ENCODE results near the gene SLC6A18. TPM values are rescaled to one million over a fixed set of nuclear protein-coding genes. Genes with fewer than 3 reads are reported as not detected.

The SLC6A18 gene
- total and polyA plus RNA-seq, 2 donors (not counting 1 experiment from before 2014, with no cell fraction given): not detected

DNA sequence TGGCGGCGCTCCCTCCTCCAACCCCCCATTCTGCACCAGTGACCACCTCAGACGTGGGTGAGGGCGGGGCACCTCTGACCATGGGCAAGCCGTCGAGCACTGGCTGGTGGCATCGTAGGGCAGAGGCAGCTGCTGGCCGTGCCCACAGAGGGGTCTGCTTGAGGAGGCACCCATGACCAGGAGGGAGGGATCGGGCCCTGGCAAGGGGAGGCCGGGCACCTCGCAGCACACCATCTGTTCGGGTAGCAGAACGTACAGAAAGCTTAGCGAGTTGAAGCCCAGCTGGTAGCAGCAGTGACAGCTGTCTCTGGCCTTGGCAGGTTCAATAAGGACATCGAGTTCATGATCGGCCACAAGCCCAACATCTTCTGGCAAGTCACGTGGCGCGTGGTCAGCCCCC lies 4.3 kb upstream of the SLC6A18 start:
- no peaks in the 10 kb centered on the region for H3K27me3 ChIP-seq (ENCODE audit: control insufficient read depth, insufficient read depth, low read length)
- peaks cover 7% of the 10 kb centered on the region for H3K9me3 ChIP-seq (ENCODE audit: control insufficient read depth, insufficient read depth, low read depth, low read length)
- H4K20me1 ChIP-seq (ENCODE audit: control insufficient read depth, extremely low read depth, insufficient read depth, low read length): no peaks in the 10 kb centered on the region
- H3K36me3 ChIP-seq (ENCODE audit: control insufficient read depth, insufficient read depth, low read length): no peaks in the 10 kb centered on the region
- no peak overlapping the region for H2AFZ ChIP-seq (ENCODE audit: low read length)
- no peaks in the 10 kb centered on the region for H3K79me2 ChIP-seq (ENCODE audit: control insufficient read depth, insufficient read depth, low read length)
- no peak overlapping the region for H3K27ac ChIP-seq (ENCODE audit: insufficient read depth, low read length)
- no peak for DNase-seq (ENCODE audit: low read depth in 2 of 2)
- H3K4me2 ChIP-seq (ENCODE audit: extremely low read depth, insufficient read depth, low read length): no peak overlapping the region
- TF ChIP-seq EZH2 (IDR thresholded peaks at IDR 0.05; ENCODE audit: low read length, missing control alignments): no peak
- TF ChIP-seq, protein P1, sequence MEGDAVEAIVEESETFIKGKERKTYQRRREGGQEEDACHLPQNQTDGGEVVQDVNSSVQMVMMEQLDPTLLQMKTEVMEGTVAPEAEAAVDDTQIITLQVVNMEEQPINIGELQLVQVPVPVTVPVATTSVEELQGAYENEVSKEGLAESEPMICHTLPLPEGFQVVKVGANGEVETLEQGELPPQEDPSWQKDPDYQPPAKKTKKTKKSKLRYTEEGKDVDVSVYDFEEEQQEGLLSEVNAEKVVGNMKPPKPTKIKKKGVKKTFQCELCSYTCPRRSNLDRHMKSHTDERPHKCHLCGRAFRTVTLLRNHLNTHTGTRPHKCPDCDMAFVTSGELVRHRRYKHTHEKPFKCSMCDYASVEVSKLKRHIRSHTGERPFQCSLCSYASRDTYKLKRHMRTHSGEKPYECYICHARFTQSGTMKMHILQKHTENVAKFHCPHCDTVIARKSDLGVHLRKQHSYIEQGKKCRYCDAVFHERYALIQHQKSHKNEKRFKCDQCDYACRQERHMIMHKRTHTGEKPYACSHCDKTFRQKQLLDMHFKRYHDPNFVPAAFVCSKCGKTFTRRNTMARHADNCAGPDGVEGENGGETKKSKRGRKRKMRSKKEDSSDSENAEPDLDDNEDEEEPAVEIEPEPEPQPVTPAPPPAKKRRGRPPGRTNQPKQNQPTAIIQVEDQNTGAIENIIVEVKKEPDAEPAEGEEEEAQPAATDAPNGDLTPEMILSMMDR (conservative IDR thresholded peaks at IDR 0.05 in 1 of 2, IDR thresholded peaks at IDR 0.05 in 1 of 2; ENCODE audit: low read depth in 1 of 2, low read length in 2 of 2): no peak
- H3K4me3 ChIP-seq (replicated peaks in 1 of 4; ENCODE audit: control extremely low read depth in 1 of 4, insufficient read depth in 1 of 4, low read depth in 3 of 4, low read length in 4 of 4): no peak overlapping the region
- no peaks in the 10 kb centered on the region for H3K4me1 ChIP-seq (ENCODE audit: control insufficient read depth, extremely low read depth, insufficient read depth, low read length)
- no peak overlapping the region for H3K9ac ChIP-seq (ENCODE audit: insufficient read depth, low read length)

GRCh38 chr5:1221721-1222120 lies 3.5 kb upstream of the SLC6A18 start:
- Histone ChIP-seq H3K27ac (ENCODE audit: insufficient read depth, low read length) (no peak overlapping the region), H3K4me3 (replicated peaks in 1 of 4; ENCODE audit: control extremely low read depth in 1 of 4, insufficient read depth in 1 of 4, low read depth in 3 of 4, low read length in 4 of 4) (no peak overlapping the region), H2AFZ (ENCODE audit: low read length) (no peak overlapping the region), H3K27me3 (ENCODE audit: control insufficient read depth, insufficient read depth, low read length) (no peaks in the 10 kb centered on the region), H3K79me2 (ENCODE audit: control insufficient read depth, insufficient read depth, low read length) (no peaks in the 10 kb centered on the region), H4K20me1 (ENCODE audit: control insufficient read depth, extremely low read depth, insufficient read depth, low read length) (no peaks in the 10 kb centered on the region), H3K9ac (ENCODE audit: insufficient read depth, low read length) (no peak overlapping the region), H3K9me3 (ENCODE audit: control insufficient read depth, insufficient read depth, low read depth, low read length) (peaks cover 7% of the 10 kb centered on the region), H3K4me2 (ENCODE audit: extremely low read depth, insufficient read depth, low read length) (no peak overlapping the region), H3K4me1 (ENCODE audit: control insufficient read depth, extremely low read depth, insufficient read depth, low read length) (no peaks in the 10 kb centered on the region), H3K36me3 (ENCODE audit: control insufficient read depth, insufficient read depth, low read length) (no peaks in the 10 kb centered on the region)
- TF ChIP-seq EZH2 (IDR thresholded peaks at IDR 0.05; ENCODE audit: low read length, missing control alignments): no peak
- TF ChIP-seq, protein P1 (conservative IDR thresholded peaks at IDR 0.05 in 1 of 2, IDR thresholded peaks at IDR 0.05 in 1 of 2; ENCODE audit: low read depth in 1 of 2, low read length in 2 of 2): no peak
- no peak for DNase-seq (ENCODE audit: low read depth in 2 of 2)

DNA sequence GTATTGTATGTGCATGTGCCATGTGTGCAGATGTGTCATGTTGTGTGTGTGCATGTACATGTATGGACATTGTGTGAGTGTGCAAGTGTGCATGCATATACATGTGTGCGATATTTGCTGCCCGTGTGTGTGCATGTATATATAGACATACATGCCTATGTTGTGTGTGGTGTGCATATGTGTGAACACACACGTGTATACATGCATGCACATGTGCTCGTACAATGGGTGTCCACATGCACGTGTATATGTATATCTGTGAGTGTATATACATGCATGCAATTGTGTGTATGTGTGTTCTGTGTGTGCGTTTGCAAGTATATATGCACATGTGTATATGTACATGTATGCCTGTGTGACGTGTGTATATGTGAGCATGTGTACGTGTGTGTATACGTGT lies 3.0 kb upstream of the SLC6A18 start:
- H4K20me1 ChIP-seq (ENCODE audit: control insufficient read depth, extremely low read depth, insufficient read depth, low read length): no peaks in the 10 kb centered on the region
- H3K4me3 ChIP-seq (replicated peaks in 1 of 4; ENCODE audit: control extremely low read depth in 1 of 4, insufficient read depth in 1 of 4, low read depth in 3 of 4, low read length in 4 of 4): no peak overlapping the region
- no peak overlapping the region for H3K9ac ChIP-seq (ENCODE audit: insufficient read depth, low read length)
- H3K9me3 ChIP-seq (ENCODE audit: control insufficient read depth, insufficient read depth, low read depth, low read length): peaks cover 7% of the 10 kb centered on the region
- no peaks in the 10 kb centered on the region for H3K27me3 ChIP-seq (ENCODE audit: control insufficient read depth, insufficient read depth, low read length)
- no peaks in the 10 kb centered on the region for H3K36me3 ChIP-seq (ENCODE audit: control insufficient read depth, insufficient read depth, low read length)
- H3K4me2 ChIP-seq (ENCODE audit: extremely low read depth, insufficient read depth, low read length): no peak overlapping the region
- H3K4me1 ChIP-seq (ENCODE audit: control insufficient read depth, extremely low read depth, insufficient read depth, low read length): no peaks in the 10 kb centered on the region
- H3K27ac ChIP-seq (ENCODE audit: insufficient read depth, low read length): no peak overlapping the region
- no peak for DNase-seq (ENCODE audit: low read depth in 2 of 2)
- no peak for TF ChIP-seq EZH2 (IDR thresholded peaks at IDR 0.05; ENCODE audit: low read length, missing control alignments)
- TF ChIP-seq, protein P1 (conservative IDR thresholded peaks at IDR 0.05 in 1 of 2, IDR thresholded peaks at IDR 0.05 in 1 of 2; ENCODE audit: low read depth in 1 of 2, low read length in 2 of 2): no peak
- H3K79me2 ChIP-seq (ENCODE audit: control insufficient read depth, insufficient read depth, low read length): no peaks in the 10 kb centered on the region
- no peak overlapping the region for H2AFZ ChIP-seq (ENCODE audit: low read length)

Data from fibroblast of lung (primary cell).